IMR-90 (cell line): ENCODE data around the gene CENPX.

ENCODE experiments used
- CEBPB ChIP-seq: IDR thresholded peaks from 2 replicates; pipeline ENCODE4 v1.6.1; 2012; ENCODE audit warnings: low read depth, low read length, improper control_type of control experiment
- FOS ChIP-seq: fragments of 150-350 bp; IDR thresholded peaks from 2 replicates; pipeline ENCODE4 v1.6.1; 2016; ENCODE audit warnings: low read depth, low read length
- POLR2A ChIP-seq: IDR thresholded peaks from 2 replicates; pipeline ENCODE4 v1.6.1; 2012; ENCODE audit warnings: mild to moderate bottlenecking, low read depth, low read length
- RCOR1 ChIP-seq: IDR thresholded peaks from 2 replicates; pipeline ENCODE4 v1.6.1; 2012; ENCODE audit warnings: mild to moderate bottlenecking, low read length, improper control_type of control experiment; ENCODE audit not compliant: insufficient replicate concordance
- SMC3 ChIP-seq: fragments of 150-350 bp; IDR thresholded peaks from 2 replicates; pipeline ENCODE4 v1.6.1; 2016; ENCODE audit warnings: low read depth, mild to moderate bottlenecking, antibody characterized with exemption, low read length, moderate library complexity
- TF ChIP-seq, protein P1 (sequence below): conservative IDR thresholded peaks from 2 replicates; pipeline ENCODE4 v1.5.1; 2012; ENCODE audit warnings: mild to moderate bottlenecking, low read depth, low read length, improper control_type of control experiment
- TF ChIP-seq, protein P2 (sequence below): fragments of 150-350 bp; IDR thresholded peaks from 2 replicates; pipeline ENCODE4 v1.6.1; 2017; ENCODE audit warnings: mild to moderate bottlenecking, antibody characterized with exemption, low read length, low read depth

DNA sequence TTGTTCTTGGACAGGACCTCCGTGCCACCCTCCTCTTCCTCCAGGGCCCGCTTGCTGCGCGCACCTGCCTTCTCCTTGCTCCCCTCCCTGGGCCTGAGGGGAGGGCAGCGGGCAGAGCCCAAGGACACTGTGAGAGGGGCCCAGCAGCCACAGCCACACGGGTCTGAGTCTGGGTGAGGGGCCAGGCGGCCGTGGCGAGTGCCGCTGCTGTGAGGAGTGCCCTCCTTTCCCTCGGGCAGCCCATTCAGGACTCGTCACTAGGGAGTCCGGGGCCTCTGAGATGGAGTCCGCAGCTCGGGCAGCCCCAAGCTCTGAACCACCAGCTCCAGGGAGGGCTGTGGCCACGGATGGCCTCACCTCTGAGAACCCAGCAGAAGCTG, 37.3 kb upstream of the CENPX start:
- TF ChIP-seq POLR2A (no peak), CEBPB (no peak), SMC3 (no peak), RCOR1 (no peak), FOS (no peak)
- TF ChIP-seq, protein P1, sequence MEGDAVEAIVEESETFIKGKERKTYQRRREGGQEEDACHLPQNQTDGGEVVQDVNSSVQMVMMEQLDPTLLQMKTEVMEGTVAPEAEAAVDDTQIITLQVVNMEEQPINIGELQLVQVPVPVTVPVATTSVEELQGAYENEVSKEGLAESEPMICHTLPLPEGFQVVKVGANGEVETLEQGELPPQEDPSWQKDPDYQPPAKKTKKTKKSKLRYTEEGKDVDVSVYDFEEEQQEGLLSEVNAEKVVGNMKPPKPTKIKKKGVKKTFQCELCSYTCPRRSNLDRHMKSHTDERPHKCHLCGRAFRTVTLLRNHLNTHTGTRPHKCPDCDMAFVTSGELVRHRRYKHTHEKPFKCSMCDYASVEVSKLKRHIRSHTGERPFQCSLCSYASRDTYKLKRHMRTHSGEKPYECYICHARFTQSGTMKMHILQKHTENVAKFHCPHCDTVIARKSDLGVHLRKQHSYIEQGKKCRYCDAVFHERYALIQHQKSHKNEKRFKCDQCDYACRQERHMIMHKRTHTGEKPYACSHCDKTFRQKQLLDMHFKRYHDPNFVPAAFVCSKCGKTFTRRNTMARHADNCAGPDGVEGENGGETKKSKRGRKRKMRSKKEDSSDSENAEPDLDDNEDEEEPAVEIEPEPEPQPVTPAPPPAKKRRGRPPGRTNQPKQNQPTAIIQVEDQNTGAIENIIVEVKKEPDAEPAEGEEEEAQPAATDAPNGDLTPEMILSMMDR: no peak
- TF ChIP-seq, protein P2, sequence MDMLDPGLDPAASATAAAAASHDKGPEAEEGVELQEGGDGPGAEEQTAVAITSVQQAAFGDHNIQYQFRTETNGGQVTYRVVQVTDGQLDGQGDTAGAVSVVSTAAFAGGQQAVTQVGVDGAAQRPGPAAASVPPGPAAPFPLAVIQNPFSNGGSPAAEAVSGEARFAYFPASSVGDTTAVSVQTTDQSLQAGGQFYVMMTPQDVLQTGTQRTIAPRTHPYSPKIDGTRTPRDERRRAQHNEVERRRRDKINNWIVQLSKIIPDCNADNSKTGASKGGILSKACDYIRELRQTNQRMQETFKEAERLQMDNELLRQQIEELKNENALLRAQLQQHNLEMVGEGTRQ: no peak
